Right kidney (tissue), 9 donors: ENCODE data around the gene KRTAP1-4.
"Not testable (repeated sequence)": the region's sequence is repeated elsewhere in the genome, so short reads cannot be mapped to it uniquely, and the experiment has no call there.

ENCODE experiments used
- DNase-seq: peaks from one replicate; pipeline ENCODE4 v3.0.0-alpha.2; 2016
- long read RNA-seq, 8 donors: transcript quantifications; one replicate each; lab custom pipeline, GENCODE V29; 2026

The KRTAP1-4 gene
- long read RNA-seq, donor 1 = 0 reads
- long read RNA-seq, donor 2 = 0 reads
- long read RNA-seq, donor 3 = 0 reads
- long read RNA-seq, donor 4 = 0 reads
- long read RNA-seq, donor 5 = 0 reads
- long read RNA-seq, donor 6 = 0 reads
- long read RNA-seq, donor 7 = 0 reads
- long read RNA-seq, donor 8 = 0 reads

GRCh38 chr17:41029633-41030245 lies at the start of gene KRTAP1-4:
TSS of gene KRTAP1-4 (minus strand) at chr17:41030195. CDS start at chr17:41030078, 117 bp downstream.
- DNase-seq = no peak

- no peak for DNase-seq
Measured at GRCh38 chr17:41076788-41077187, 46.8 kb upstream of the KRTAP1-4 start.

- DNase-seq = no peak
Measured at GRCh38 chr17:41073676-41074075, 43.7 kb upstream of the KRTAP1-4 start.

GRCh38 chr17:41071606-41072360 lies 41.8 kb upstream of the KRTAP1-4 start:
- no peak for DNase-seq

GRCh38 chr17:41069031-41069430 lies 39.0 kb upstream of the KRTAP1-4 start:
- no peak for DNase-seq

GRCh38 chr17:41067281-41067680 lies 37.3 kb upstream of the KRTAP1-4 start:
- no peak for DNase-seq

- DNase-seq = no peak
Measured at GRCh38 chr17:41065829-41066624, 36.0 kb upstream of the KRTAP1-4 start, which contains the start of gene KRTAP2-4. TSS of gene KRTAP2-4 (minus strand) at chr17:41065879. CDS start at chr17:41065845, 34 bp downstream.

- DNase-seq = not testable (repeated sequence)
Measured at GRCh38 chr17:41065016-41065689, 35.2 kb upstream of the KRTAP1-4 start.

GRCh38 chr17:41064301-41064700 lies 34.3 kb upstream of the KRTAP1-4 start:
- DNase-seq = no peak

- no peak for DNase-seq
Measured at GRCh38 chr17:41063449-41063848, 33.5 kb upstream of the KRTAP1-4 start.

- DNase-seq = no peak
Measured at GRCh38 chr17:41061964-41062363, 32.0 kb upstream of the KRTAP1-4 start.

GRCh38 chr17:41060052-41060604 lies 30.1 kb upstream of the KRTAP1-4 start, which contains the start of gene KRTAP2-3:
TSS of gene KRTAP2-3 (minus strand) at chr17:41060114. CDS start at chr17:41060050, 64 bp downstream.
- DNase-seq = no peak

- DNase-seq = not testable (repeated sequence)
Measured at GRCh38 chr17:41059276-41060051, 29.5 kb upstream of the KRTAP1-4 start.

GRCh38 chr17:41058741-41059140 lies 28.7 kb upstream of the KRTAP1-4 start:
- DNase-seq = no peak

GRCh38 chr17:41057547-41057946 lies 27.6 kb upstream of the KRTAP1-4 start:
- DNase-seq = no peak

GRCh38 chr17:41055130-41055529 lies 25.1 kb upstream of the KRTAP1-4 start, which contains the start of gene KRTAP2-2:
TSS of gene KRTAP2-2 (minus strand) at chr17:41055230. CDS start at chr17:41055211, 19 bp downstream.
- not testable (repeated sequence) for DNase-seq

GRCh38 chr17:41054556-41054955 lies 24.6 kb upstream of the KRTAP1-4 start:
- DNase-seq = not testable (repeated sequence)

- no peak for DNase-seq
Measured at GRCh38 chr17:41054025-41054424, 24.0 kb upstream of the KRTAP1-4 start.

- DNase-seq = no peak
Measured at GRCh38 chr17:41052566-41052965, 22.6 kb upstream of the KRTAP1-4 start.

- DNase-seq = no peak
Measured at GRCh38 chr17:41049110-41049509, 19.1 kb upstream of the KRTAP1-4 start.

GRCh38 chr17:41048441-41048840 lies 18.4 kb upstream of the KRTAP1-4 start:
- no peak for DNase-seq
